OCI-M1 (cell line): Measurements from ENCODE around the gene ARMC6.
"Not testable (repeated sequence)": the region's sequence is repeated elsewhere in the genome, so short reads cannot be mapped to it uniquely, and the experiment has no call there.

Experiments
- DNase-seq: peaks from one replicate; lab custom pipeline; 2025; lab: John Stamatoyannopoulos, UW

ARMC6 gene

GRCh38 chr19:19074196-19074882 lies 40.9 kb downstream of the ARMC6 start:
- no peak for DNase-seq

- DNase-seq, result no peak
These were observed 41.7 kb downstream of the ARMC6 start for GRCh38 chr19:19075126-19075525.

DNA sequence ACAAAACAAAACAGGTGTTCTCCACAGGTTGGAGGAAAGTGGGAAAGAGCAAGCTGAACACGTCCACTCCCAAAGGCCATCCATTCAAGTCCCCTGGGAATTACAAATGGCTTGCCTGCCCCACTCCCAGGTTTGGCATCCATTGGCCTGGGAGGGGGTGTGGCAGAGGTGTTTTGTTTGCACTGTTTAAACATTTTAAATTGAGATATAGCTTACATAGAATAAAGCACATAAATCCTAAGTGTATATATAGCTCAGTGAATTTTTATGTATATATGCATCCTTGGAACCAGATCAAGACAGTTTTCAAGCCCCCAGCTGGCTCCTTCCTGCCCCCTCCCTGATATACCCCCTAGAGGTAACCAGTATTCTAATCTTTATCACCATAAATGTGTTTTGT lies 43.1 kb downstream of the ARMC6 start:
- DNase-seq, result no peak

DNA sequence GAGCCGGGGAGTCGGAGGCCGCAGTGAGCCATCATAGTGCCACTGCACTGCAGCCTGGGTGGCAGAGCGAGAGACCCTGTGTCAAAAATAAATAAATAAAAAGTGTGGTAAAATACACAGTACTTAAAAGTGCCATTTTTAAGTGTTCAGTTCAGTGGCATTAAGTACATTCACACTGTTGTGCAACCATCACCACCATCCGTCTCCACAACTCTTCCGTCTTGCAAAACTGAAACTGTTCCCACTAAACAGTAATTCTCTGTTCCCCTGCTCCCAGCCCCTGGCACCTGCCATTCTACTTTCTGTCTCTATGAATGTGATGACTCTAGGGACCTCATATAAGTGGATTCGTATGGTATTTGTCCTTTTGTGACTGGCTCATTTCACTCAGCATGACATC lies 43.7 kb downstream of the ARMC6 start:
- no peak for DNase-seq

GRCh38 chr19:19078801-19079200 lies 45.4 kb downstream of the ARMC6 start:
- no peak for DNase-seq

DNA sequence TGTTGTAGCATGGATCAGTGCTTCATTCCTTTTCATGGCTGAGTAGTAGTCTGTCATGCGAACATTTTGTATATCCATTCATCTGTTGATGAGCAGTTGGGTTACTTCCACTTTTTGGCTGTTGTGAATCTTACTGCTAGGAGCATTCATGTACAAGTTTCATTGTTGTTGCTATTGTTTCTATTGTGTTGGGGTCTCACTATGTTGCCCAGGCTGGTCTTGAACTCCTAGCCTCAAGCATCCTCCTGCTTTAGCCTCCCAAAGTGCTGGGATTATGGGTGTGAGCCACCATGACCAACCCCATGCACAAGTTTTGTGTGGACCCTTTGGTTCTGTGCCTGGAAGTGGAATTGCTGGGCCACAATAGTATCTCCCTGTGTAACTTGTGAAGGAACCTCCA lies 46.2 kb downstream of the ARMC6 start:
- no peak for DNase-seq

DNA sequence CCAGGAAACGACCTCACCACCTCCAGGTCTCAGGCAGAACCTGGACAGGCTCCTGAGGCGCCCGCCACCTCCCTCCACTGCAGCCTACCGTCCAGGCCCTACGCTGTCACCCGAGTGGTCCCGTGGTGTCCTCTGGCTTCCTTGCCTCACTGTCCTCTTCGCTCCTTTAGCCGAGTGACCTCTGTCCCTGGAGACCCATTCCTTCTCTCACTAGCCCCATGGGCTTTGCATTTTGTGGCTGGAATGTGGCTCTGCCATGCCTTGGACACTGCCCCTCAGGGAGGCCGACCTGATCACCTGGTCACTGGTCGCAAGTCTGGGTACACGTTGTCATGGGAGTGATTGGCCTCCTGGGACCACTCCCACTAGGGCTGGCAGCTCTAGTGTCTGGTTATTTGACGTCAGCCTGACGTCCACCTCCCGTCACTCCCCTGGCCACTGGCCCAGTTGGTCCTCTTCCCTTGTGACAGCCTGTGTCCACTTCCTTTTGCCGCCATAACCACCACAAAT lies 48.3 kb downstream of the ARMC6 start:
- DNase-seq, result peak; percentile 19

DNA sequence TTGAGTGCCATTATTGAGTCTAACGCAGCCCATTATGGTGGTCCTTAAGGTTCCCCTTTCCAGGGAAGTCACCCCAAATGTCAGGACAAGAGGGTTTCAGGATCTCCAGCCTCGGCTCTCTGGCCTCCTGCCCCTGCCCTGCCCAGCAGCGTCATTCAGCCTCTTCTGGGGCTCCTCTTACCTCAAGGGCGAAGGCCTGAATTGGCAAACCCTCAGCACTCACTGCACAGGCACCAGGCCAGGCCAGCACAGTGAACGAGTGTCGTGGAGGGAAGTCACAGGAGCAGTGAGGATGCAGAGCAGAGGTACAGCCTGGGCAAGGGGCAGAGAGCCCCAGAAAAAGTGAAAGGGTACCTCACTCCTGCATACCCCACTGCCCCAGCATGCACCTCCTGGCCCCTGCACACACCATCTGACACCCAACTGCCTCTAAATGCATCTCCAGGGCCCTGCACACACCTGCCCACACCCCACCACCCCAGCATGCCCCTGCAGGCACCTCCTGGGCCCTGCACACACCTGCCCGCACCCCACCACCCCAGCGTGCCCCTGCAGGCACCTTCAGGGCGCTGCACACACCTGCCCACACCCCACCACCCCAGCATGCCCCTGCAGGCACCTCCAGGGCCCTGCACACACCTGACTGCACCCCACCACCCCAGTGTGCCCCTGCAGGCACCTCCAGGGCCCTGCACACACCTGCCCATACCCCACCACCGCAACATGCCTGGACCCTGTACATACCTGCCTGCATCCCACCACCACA lies 50.2 kb downstream of the ARMC6 start:
- no peak for DNase-seq

- no peak for DNase-seq
These were observed 54.3 kb downstream of the ARMC6 start for GRCh38 chr19:19087676-19088075.

DNA sequence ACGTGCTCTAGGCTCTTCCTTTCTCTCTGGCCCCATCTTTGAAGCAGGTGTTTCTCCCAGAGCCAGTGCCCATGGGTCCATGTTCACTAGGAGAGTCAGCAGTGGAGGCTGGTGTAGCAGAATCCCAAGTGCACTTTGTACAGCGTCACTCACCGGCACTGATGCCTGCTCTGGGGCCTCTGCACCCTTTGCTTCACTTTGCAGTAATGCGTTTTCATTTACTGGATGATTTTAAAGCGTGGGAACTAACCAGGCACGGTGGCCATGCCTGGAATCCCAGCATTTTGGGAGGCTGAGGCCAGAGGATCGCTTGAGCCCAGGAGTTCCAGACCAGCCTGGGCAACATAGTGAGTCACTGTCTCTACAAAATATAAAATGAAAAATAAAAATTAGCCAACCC lies 61.1 kb downstream of the ARMC6 start:
- DNase-seq, result no peak

DNA sequence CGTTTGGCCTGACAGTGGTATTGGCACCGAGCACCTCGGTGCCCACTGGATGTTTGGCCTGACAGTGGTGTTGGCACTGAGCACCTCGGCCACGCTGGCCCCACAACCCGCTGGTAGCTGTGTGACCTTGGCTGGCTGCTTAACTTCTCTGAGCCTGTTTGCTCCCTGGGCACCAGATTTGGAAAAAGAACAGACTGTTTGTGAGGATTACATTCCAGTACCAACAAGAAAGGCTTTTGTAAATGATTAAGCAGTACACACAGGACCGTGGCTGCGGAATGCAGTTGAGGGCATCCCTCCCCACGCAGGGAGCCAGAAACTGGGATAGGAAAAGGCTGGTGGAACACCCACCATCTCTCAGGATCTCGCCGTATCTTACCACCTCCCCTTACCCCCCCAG lies 62.3 kb downstream of the ARMC6 start:
- DNase-seq, result no peak

DNA sequence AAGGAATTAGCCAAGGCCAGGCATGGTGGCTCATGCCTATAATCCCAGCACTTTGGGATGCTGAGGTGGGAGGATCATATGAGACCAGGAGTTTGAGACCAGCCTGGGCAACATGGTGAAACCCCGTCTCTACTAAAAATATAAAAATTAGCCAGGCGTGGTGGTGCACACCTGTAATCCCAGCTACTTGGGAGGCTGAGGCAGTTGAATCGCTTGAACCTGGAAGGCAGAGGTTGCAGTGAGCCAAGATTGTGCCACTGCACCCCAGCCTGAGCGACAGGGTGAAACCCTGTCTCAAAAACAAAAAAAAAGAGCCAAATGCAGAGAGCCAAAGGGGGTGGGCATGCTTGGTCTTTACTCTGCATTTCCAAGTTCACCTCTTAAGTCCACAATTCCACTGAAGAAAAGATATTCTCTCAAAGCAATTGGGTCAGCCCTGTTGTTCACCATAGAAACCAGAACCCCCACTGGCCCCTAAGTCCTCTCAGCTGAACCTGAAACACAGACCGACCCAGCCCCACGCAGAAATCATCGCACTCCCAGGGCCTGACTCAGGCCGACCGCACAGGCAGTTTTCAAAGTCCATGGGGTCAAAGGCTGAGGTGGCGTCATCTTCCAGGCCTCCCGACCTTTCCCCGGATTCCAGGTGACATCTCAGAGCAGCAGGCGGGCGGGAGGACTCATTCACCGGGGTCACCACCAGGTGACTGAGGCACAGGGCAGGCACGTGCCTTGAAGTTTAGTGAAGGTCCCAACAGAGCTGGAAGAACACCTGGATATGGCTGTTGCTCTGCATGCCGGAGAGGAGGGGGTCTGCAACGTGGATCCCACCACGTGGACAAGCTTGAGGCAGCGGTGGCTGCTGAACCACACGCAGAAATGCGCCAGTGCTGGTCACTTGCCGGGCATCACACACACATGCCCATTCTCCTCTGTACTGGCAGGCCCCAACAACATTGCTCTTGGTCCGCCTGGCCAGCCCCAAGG lies 63.5 kb downstream of the ARMC6 start:
- DNase-seq, result no peak

- DNase-seq, result no peak
These were observed 64.8 kb downstream of the ARMC6 start for GRCh38 chr19:19098084-19098702.

DNA sequence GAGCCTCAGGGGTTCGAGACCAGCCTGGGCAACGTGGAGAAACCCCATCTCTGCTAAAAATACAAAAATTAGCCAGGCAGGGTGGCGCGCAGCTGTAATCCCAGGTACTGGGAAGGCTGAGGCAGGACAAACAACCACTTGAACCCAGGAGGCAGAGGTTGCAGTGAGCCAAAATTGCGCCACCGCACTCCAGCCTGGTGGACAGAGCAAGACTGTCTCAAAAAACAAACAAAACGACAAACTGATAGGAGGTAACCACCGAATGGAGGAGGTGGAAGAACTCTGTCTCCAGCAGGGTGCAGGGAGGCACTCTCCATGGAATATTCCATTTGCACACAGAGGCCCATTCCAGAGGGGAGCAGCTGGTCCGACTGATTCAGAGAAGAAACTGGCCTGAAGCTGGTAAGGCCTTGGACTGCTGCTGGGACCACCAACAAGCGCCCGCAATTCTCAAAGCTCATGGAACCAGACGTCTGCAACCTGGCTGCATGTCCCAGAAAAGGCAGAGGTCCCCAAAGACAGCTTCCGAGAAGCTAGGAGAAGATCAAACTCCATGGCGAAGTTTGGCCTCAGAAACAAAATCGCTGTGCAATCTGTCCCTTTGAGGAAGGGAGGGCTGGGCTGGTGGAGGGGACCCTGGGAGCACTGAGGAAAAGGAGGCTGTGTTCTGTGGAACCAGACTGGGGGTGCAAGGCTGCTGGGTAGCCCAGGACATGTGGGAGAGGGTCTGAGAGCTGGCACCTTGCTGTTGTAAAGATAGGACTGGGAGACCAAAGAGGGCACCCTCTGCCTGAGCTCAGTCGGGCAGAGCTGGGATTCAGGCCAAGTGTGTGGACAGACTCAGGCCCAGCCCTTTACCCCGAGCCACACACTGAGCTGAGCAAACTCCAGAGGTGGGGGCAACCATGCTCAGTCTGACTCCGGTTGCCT lies 65.6 kb downstream of the ARMC6 start:
- no peak for DNase-seq

GRCh38 chr19:19101540-19101939 lies 68.1 kb downstream of the ARMC6 start:
- no peak for DNase-seq

- not testable (repeated sequence) for DNase-seq
These were observed 69.2 kb downstream of the ARMC6 start for GRCh38 chr19:19102566-19102965.

DNA sequence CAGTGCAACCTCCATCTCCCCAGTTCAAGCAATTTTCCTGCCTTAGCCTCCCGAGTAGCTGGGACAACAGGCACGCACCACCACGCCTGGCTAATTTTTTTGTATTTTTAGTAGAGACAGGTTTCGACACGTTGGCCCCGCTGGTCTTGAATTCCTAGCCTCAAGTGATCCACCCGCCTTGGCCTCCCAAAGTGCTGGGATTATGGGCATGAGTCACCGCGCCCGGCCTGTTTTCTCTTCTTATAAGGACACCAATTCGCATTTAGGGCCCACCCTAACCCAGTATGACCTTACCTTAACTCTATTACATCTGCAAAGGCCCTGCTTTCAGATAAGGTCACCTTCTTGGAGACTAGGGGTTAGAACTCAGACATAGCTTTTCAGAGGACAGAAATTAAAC lies 69.8 kb downstream of the ARMC6 start:
- no peak for DNase-seq

GRCh38 chr19:19105365-19106055 lies 72.1 kb downstream of the ARMC6 start:
- no peak for DNase-seq

DNA sequence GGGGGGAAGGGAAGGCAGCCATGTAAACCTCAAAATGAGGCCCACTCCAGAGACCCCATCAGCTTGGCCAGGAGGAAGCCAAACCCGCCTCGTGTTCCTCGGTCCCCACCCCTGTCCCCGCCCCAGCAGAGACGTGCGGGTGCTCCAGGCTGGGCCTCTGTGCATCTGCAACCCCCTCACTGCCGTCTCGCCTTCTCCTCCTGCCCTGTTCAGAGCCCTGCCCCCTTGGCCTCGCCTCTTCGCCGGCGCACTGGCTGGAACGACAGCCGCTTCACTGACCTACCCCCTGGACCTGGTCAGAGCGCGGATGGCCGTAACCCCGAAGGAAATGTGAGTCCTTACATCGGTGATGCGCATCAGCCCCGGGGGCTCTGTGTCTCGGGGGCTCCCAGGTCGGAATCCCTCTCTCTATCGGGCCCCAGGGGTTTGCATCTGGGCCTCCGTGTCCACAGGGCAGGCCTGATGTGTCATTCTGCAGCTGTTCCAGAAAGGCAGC lies 72.7 kb downstream of the ARMC6 start:
- DNase-seq, result no peak

GRCh38 chr19:19106938-19107337 lies 73.5 kb downstream of the ARMC6 start:
- not testable (repeated sequence) for DNase-seq
